H1 (cell line): ENCODE data around the gene AGT. TPM values are rescaled to one million over a fixed set of nuclear protein-coding genes. Genes with fewer than 3 reads are reported as not detected.

Source experiments
- CTCF ChIA-PET: fragments of 300-600 bp; sonication (Branson Sonifier 250); formaldehyde crosslinking; loops from one replicate; lab custom pipeline; 2021; ENCODE audit not compliant: partially characterized antibody; lab: Charles Lee
- POLR2A ChIA-PET: fragments of 300-600 bp; sonication (Branson Sonifier 250); formaldehyde crosslinking; loops from one replicate; lab custom pipeline; 2021; ENCODE audit warnings: inconsistent platforms; ENCODE audit not compliant: partially characterized antibody; lab: Charles Lee
- DNase-seq, 2 experiments: peaks; one replicate each; pipeline versions ENCODE4 v3.0.0 to v3.0.0-alpha.2; 2010 to 2022; ENCODE audit warnings: low spot score in 2 of 2, low read depth in 1 of 2, mixed read lengths in 1 of 2
- FAIRE-seq: peaks from 2 replicates; lab custom pipeline; 2011; peaks lifted over from hg19 to GRCh38; lab: Jason Lieb, UNC
- H2AFZ ChIP-seq: 2 replicates; pipeline ENCODE4 v1.8.1; 2012; ENCODE audit warnings: low read length, inconsistent platforms
- H2AK5ac ChIP-seq: 2 replicates; pipeline ENCODE4 v1.6.1; 2013; ENCODE audit warnings: low read depth, low read length
- H2BK120ac ChIP-seq: replicated peaks from 2 replicates; pipeline ENCODE3; 2013; ENCODE audit warnings: low read depth, low read length, inconsistent platforms
- H2BK12ac ChIP-seq: 2 replicates; pipeline ENCODE4 v1.6.1; 2013; ENCODE audit warnings: low read depth, low read length
- H2BK15ac ChIP-seq: 2 replicates; pipeline ENCODE4 v1.6.1; 2013; ENCODE audit warnings: low read length
- H2BK20ac ChIP-seq: 2 replicates; pipeline ENCODE4 v1.6.1; 2013; ENCODE audit warnings: low read length
- H2BK5ac ChIP-seq: 2 replicates; pipeline ENCODE4 v1.6.1; 2013; ENCODE audit warnings: low read depth, low read length
- H3K14ac ChIP-seq: 2 replicates; pipeline ENCODE4 v1.6.1; 2013; ENCODE audit warnings: inconsistent platforms; ENCODE audit not compliant: insufficient read length
- H3K18ac ChIP-seq: 2 replicates; pipeline ENCODE4 v1.6.1; 2013; ENCODE audit warnings: low read length; ENCODE audit errors: extremely low read depth
- H3K23ac ChIP-seq: 2 replicates; pipeline ENCODE4 v1.6.1; 2013; ENCODE audit warnings: inconsistent platforms; ENCODE audit not compliant: insufficient read length
- H3K23me2 ChIP-seq: 2 replicates; pipeline ENCODE4 v1.6.1; 2013; ENCODE audit warnings: low read depth, low read length
- H3K27ac ChIP-seq: 2 replicates; pipeline ENCODE4 v1.6.1; 2011; ENCODE audit warnings: low read depth, low read length, inconsistent platforms
- H3K27me3 ChIP-seq, 4 experiments: replicated peaks in 1 of 4; 1 replicate in 1 of 4; 2 replicates in 3 of 4; pipeline versions ENCODE4 v1.6.1 to v1.8.1; 2011 to 2013; ENCODE audit warnings: low read length in 3 of 4, mild to moderate bottlenecking in 3 of 4, inconsistent platforms in 2 of 4, mixed read lengths in 2 of 4, moderate library complexity in 1 of 4; ENCODE audit not compliant: control insufficient read depth in 3 of 4, insufficient read depth in 3 of 4; ENCODE audit errors: extremely low read depth in 1 of 4
- H3K36me3 ChIP-seq, 4 experiments: 2 replicates each; pipeline versions ENCODE4 v1.6.1 to v1.8.1; 2011 to 2013; ENCODE audit warnings: mild to moderate bottlenecking in 4 of 4, low read length in 3 of 4, moderate library complexity in 2 of 4, control low read depth in 1 of 4, inconsistent platforms in 1 of 4; ENCODE audit not compliant: insufficient read depth in 4 of 4, control insufficient read depth in 2 of 4
- H3K4ac ChIP-seq: replicated peaks from 2 replicates; pipeline ENCODE3; 2013; ENCODE audit warnings: low read length, low read depth, mixed read lengths, inconsistent platforms; ENCODE audit not compliant: insufficient read length
- H3K4me1 ChIP-seq, 4 experiments: replicated peaks in 1 of 4; 1 replicate in 1 of 4; 2 replicates in 3 of 4; pipeline versions ENCODE4 v1.6.1 to v1.8.1; 2011 to 2013; ENCODE audit warnings: low read length in 3 of 4, inconsistent platforms in 2 of 4, mixed read lengths in 1 of 4; ENCODE audit not compliant: insufficient read depth in 4 of 4, control insufficient read depth in 3 of 4
- H3K4me2 ChIP-seq, 2 experiments: 2 replicates each; pipeline versions ENCODE4 v1.6.1 to v1.8.1; 2011 to 2013; ENCODE audit warnings: low read depth in 2 of 2, low read length in 2 of 2, control low read depth in 1 of 2, inconsistent platforms in 1 of 2, mild to moderate bottlenecking in 1 of 2; ENCODE audit not compliant: insufficient read depth in 1 of 2
- H3K4me3 ChIP-seq, 4 experiments: fragments of 200-600, 300-600 bp in 1 of 4; sonication (generic), shearing (Covaris generic), sonication (Bioruptor Twin) in 1 of 4; 2 replicates each; pipeline versions ENCODE4 v1.5.1 to v1.8.1; 2011 to 2016; ENCODE audit warnings: low read length in 4 of 4, low read depth in 3 of 4, control low read depth in 2 of 4, inconsistent platforms in 2 of 4, mild to moderate bottlenecking in 2 of 4, mixed read lengths in 1 of 4, moderate library complexity in 1 of 4; ENCODE audit not compliant: insufficient read depth in 2 of 4; ENCODE audit errors: extremely low read depth in 1 of 4
- H3K56ac ChIP-seq: replicated peaks from 2 replicates; pipeline ENCODE3; 2013; ENCODE audit warnings: low read depth, mild to moderate bottlenecking, mixed read lengths, low read length, inconsistent platforms; ENCODE audit not compliant: insufficient read length
- H3K79me1 ChIP-seq: 2 replicates; pipeline ENCODE4 v1.6.1; 2013; ENCODE audit warnings: low read depth, low read length, control low read depth
- H3K79me2 ChIP-seq, 2 experiments: 2 replicates each; pipeline versions ENCODE4 v1.6.1 to v1.8.1; 2012 to 2013; ENCODE audit warnings: low read length in 2 of 2, mild to moderate bottlenecking in 2 of 2, inconsistent platforms in 1 of 2; ENCODE audit not compliant: insufficient read depth in 2 of 2, control insufficient read depth in 1 of 2
- H3K9ac ChIP-seq, 4 experiments: replicated peaks in 1 of 4; 1 replicate in 1 of 4; 2 replicates in 3 of 4; pipeline versions ENCODE4 v1.6.1 to v1.8.1; 2011 to 2013; ENCODE audit warnings: low read depth in 3 of 4, low read length in 3 of 4, control low read depth in 2 of 4, mild to moderate bottlenecking in 2 of 4, moderate library complexity in 2 of 4, inconsistent platforms in 1 of 4; ENCODE audit errors: extremely low read depth in 1 of 4
- H3K9me3 ChIP-seq, 2 experiments: 2 replicates each; pipeline versions ENCODE4 v1.6.1 to v1.8.1; 2012 to 2013; ENCODE audit warnings: mild to moderate bottlenecking in 2 of 2, moderate library complexity in 2 of 2, control low read depth in 1 of 2, inconsistent platforms in 1 of 2, low read depth in 1 of 2, low read length in 1 of 2, mixed read lengths in 1 of 2; ENCODE audit not compliant: insufficient read depth in 2 of 2
- H4K20me1 ChIP-seq, 2 experiments: replicated peaks in 1 of 2; 2 replicates each; pipeline versions ENCODE3 to v1.8.1; 2011 to 2013; ENCODE audit warnings: inconsistent platforms in 2 of 2, low read length in 2 of 2, mild to moderate bottlenecking in 1 of 2; ENCODE audit not compliant: insufficient read depth in 2 of 2, control insufficient read depth in 1 of 2
- H4K5ac ChIP-seq: 2 replicates; pipeline ENCODE4 v1.6.1; 2013; ENCODE audit warnings: low read length, low read depth, mixed read lengths, inconsistent platforms; ENCODE audit not compliant: insufficient read length
- H4K8ac ChIP-seq: 2 replicates; pipeline ENCODE4 v1.8.0; 2013; ENCODE audit warnings: mild to moderate bottlenecking, moderate library complexity, low read length, inconsistent platforms; ENCODE audit not compliant: insufficient read depth; ENCODE audit errors: extremely low read depth
- H4K91ac ChIP-seq: replicated peaks from 2 replicates; pipeline ENCODE3; 2013; ENCODE audit warnings: low read length, mixed read lengths, inconsistent platforms; ENCODE audit not compliant: insufficient read length
- ASH2L ChIP-seq: fragments of 200-600, 300-600 bp; sonication (generic); IDR thresholded peaks from one replicate; pipeline ENCODE4 v1.7.1; 2017; ENCODE audit warnings: low read length
- CREB1 ChIP-seq: IDR thresholded peaks from 2 replicates; pipeline ENCODE4 v1.6.1; 2012; ENCODE audit warnings: inconsistent platforms
- HDAC2 ChIP-seq, 2 experiments: fragments of 300-600 bp in 1 of 2; sonication (generic) in 1 of 2; IDR thresholded peaks; 2 replicates each; pipeline ENCODE4 v1.6.1; 2011 to 2012; ENCODE audit warnings: low read depth in 2 of 2, low read length in 2 of 2, mild to moderate bottlenecking in 2 of 2, moderate library complexity in 2 of 2, borderline replicate concordance in 1 of 2, inconsistent platforms in 1 of 2
- MAFK ChIP-seq: IDR thresholded peaks from 2 replicates; pipeline ENCODE4 v1.6.1; 2012; ENCODE audit warnings: low read depth, mild to moderate bottlenecking, improper control_type of control experiment, low read length
- POLR2A ChIP-seq, 2 experiments: IDR thresholded peaks; 1 replicate in 1 of 2; 2 replicates in 1 of 2; pipeline ENCODE4 v1.6.1; 2011; ENCODE audit warnings: low read depth in 2 of 2, low read length in 2 of 2, mild to moderate bottlenecking in 2 of 2; ENCODE audit errors: control extremely low read depth in 1 of 2
- RFX5 ChIP-seq: IDR thresholded peaks from 2 replicates; pipeline ENCODE4 v1.6.1; 2011; ENCODE audit warnings: low read depth, low read length, improper control_type of control experiment, borderline replicate concordance
- SAP30 ChIP-seq: fragments of 300-600 bp; sonication (generic); IDR thresholded peaks from 2 replicates; pipeline ENCODE4 v1.7.1; 2012; ENCODE audit warnings: low read length, moderate library complexity, mild to moderate bottlenecking, inconsistent platforms; ENCODE audit not compliant: insufficient read depth, insufficient replicate concordance
- WGBS, 2 experiments: shearing (Covaris generic) in 1 of 2; methylation state at CpG; one replicate each; pipeline versions ENCODE4 v1.1.6 to v1.1.7; 2013 to 2015; ENCODE audit warnings: low lambda C conversion rate in 2 of 2, mixed read lengths in 2 of 2, inconsistent platforms in 1 of 2, low coverage in 1 of 2, missing lambda C conversion rate in 1 of 2; ENCODE audit not compliant: insufficient replicate concordance in 2 of 2, insufficient coverage in 1 of 2, insufficient read length in 1 of 2; ENCODE audit errors: extremely low coverage in 1 of 2, missing lambda C conversion rate in 1 of 2; 5-methylcytosine and 5-hydroxymethylcytosine counted together
- polyA plus RNA-seq, 7 experiments: library from polyadenylated mRNA; depleted of rRNA in 3 of 7; stranded (reverse) in 5 of 7; unstranded in 2 of 7; fragments of >200 nt in 5 of 7; fragments of 200-250 nt in 2 of 7; gene quantifications; 1 replicate in 5 of 7; 2 replicates in 1 of 7; 4 replicates in 1 of 7; pipeline versions ENCODE4 v1.2.1 to v1.2.3, GENCODE V29; 2011 to 2013; ENCODE audit warnings: missing spikeins in 2 of 7, mixed read lengths in 2 of 7
- total RNA-seq: library from RNA; stranded (reverse); fragmentation: NEBNext Ultra II Directional; extraction: Animal tissue kit (Norgen Biotek cat#: 25700); gene quantifications from 2 replicates; pipeline ENCODE4 v1.2.1, GENCODE V29; 2021
- TF ChIP-seq, protein P1 (sequence below), 3 experiments: IDR thresholded peaks; 1 replicate in 2 of 3; 2 replicates in 1 of 3; pipeline versions ENCODE4 v1.5.1 to v1.6.1; 2011; ENCODE audit warnings: low read length in 3 of 3, mild to moderate bottlenecking in 3 of 3, inconsistent platforms in 2 of 3, low read depth in 1 of 3, moderate library complexity in 1 of 3; ENCODE audit not compliant: insufficient read depth in 1 of 3; ENCODE audit errors: control extremely low read depth in 1 of 3

Gene AGT
- total and polyA plus RNA-seq, 2 of the 8 experiments (the other 6 are each of a cell fraction or from before 2014, with no cell fraction given) = 0.20 TPM; not detected in 1

DNA sequence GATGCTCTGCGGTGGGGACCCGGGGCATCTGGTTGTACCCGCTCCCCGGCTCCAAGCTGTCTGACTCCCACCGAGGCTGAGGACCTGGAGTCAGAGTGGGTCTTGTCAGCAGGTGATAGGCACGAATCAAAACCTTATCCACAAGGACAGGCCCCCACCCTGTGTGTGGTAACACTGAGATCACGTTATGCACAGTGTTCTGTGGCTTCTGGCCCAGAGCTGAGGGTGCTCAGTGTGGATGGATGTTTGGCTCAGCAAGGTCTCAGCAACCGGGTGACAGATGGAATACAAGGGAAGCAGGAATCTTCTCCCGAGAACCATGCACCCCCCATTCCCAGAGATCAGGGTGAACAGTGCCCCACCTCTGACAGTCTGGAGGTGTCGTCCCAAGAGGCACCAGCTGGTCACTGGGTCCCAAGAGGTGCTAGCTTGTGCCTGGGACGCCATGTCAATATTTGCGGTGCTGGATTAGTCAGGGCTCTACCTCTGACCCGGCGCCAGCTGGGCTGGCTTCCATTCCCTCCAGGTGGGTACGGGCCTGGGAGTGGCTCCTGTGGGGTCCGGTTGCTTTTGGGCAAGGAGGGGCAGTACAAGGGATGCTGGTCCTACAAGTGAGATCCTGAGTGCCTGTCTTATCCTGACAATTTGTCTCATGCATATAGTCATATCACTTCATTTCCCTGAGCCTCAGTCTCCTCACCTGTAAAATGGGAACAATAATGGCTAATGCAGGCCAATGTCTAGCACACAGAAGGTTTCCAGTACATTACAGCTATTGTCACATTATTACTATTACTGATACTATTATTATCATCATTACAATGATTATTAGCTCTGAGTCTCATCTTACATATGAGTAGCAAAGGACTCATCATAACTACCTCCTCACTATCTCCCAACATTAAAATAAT is 34.2 kb upstream of the AGT start:
- Histone ChIP-seq H3K36me3 (no peaks in the 10 kb centered on the region), H3K9me3 (no peaks in the 10 kb centered on the region), H2BK120ac (no peak overlapping the region), H3K27ac (no peak overlapping the region), H3K27me3 (no peaks in the 10 kb centered on the region; a peak in 1 of 7 replicates), H3K23me2 (peaks cover 2% of the 10 kb centered on the region; the same call in 1 of the 2 replicates), H3K79me1 (no peaks in the 10 kb centered on the region), H3K18ac (no peak overlapping the region), H3K56ac (no peak overlapping the region), H3K23ac (no peak overlapping the region), H2AK5ac (no peak overlapping the region), H3K4me1 (peaks cover 8 to 35% (median 22%) of the 10 kb centered on the region in 4 experiments), H2BK12ac (peak overlapping the region; percentile 53; the same call in 1 of the 2 replicates), H2AFZ (no peak overlapping the region), H4K8ac (peak overlapping the region; percentile 25; the same call in 1 of the 2 replicates), H3K4me3 (no peak overlapping the region), H4K91ac (no peak overlapping the region), H3K14ac (no peak overlapping the region), H2BK15ac (no peak overlapping the region), H3K4me2 (no peak overlapping the region), H3K79me2 (no peaks in the 10 kb centered on the region), H4K5ac (no peak overlapping the region), H2BK5ac (no peak overlapping the region), H4K20me1 (no peaks in the 10 kb centered on the region), H3K4ac (no peak overlapping the region), H3K9ac (no peak overlapping the region), H2BK20ac (no peak overlapping the region)
- WGBS, 2 experiments = 75% methylated on average over 16 of the region's 16 CpGs; no CpG with 5 or more reads in 1 of the 2 experiments
- DNase-seq = no peak
- FAIRE-seq = no peak
- ChIA-PET POLR2A (interaction anchor here (1.2 to 1.4 kb wide), 2 partner anchors 10 to 105 kb away, joined by 3 read pairs; no protein-coding TSS in a partner anchor), CTCF (interaction anchor here (1.4 to 2.0 kb wide), 2 partner anchors 11 to 13 kb away, joined by 5 to 7 read pairs; no protein-coding TSS in a partner anchor)
- TF ChIP-seq RFX5 (no peak), HDAC2 (IDR thresholded peaks at IDR 0.05; ENCODE audit: borderline replicate concordance in 1 of 2, low read depth in 2 of 2, low read length in 2 of 2) (no peak), SAP30 (no peak), MAFK (no peak), POLR2A (IDR thresholded peaks at IDR 0.05; ENCODE audit: control extremely low read depth in 1 of 2, low read depth in 2 of 2, low read length in 2 of 2) (no peak), CREB1 (no peak), ASH2L (no peak)
- TF ChIP-seq, protein P1, sequence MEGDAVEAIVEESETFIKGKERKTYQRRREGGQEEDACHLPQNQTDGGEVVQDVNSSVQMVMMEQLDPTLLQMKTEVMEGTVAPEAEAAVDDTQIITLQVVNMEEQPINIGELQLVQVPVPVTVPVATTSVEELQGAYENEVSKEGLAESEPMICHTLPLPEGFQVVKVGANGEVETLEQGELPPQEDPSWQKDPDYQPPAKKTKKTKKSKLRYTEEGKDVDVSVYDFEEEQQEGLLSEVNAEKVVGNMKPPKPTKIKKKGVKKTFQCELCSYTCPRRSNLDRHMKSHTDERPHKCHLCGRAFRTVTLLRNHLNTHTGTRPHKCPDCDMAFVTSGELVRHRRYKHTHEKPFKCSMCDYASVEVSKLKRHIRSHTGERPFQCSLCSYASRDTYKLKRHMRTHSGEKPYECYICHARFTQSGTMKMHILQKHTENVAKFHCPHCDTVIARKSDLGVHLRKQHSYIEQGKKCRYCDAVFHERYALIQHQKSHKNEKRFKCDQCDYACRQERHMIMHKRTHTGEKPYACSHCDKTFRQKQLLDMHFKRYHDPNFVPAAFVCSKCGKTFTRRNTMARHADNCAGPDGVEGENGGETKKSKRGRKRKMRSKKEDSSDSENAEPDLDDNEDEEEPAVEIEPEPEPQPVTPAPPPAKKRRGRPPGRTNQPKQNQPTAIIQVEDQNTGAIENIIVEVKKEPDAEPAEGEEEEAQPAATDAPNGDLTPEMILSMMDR (IDR thresholded peaks at IDR 0.05; ENCODE audit: control extremely low read depth in 1 of 3, insufficient read depth in 1 of 3, low read depth in 1 of 3, low read length in 3 of 3) = no peak
